Measurements from ENCODE around the gene GPN3.

GRCh38 chr12:110465024-110465423 is 3.0 kb downstream of the GPN3 start:
- TF ChIP-seq MAX (IDR thresholded peaks at IDR 0.05), result no peak
- no peak for TF ChIP-seq TCF12 (IDR thresholded peaks at IDR 0.05; ENCODE audit: low read depth)
- TF ChIP-seq YY1 (IDR thresholded peaks at IDR 0.05; ENCODE audit: low read depth), result no peak
- no peak for TF ChIP-seq CEBPB (IDR thresholded peaks at IDR 0.05)
- no peak for TF ChIP-seq NFIC (IDR thresholded peaks at IDR 0.05)
- no peak for TF ChIP-seq REST (IDR thresholded peaks at IDR 0.05; ENCODE audit: low read depth)
- TF ChIP-seq EGR1 (IDR thresholded peaks at IDR 0.05), result no peak
